NCI-H748 (cell line): Measurements from ENCODE around the gene DCHS2.
A peak's percentile ranks its signal among the peaks of the same experiment; 100 is the strongest.

ENCODE experiments used
- DNase-seq: peaks from one replicate; lab custom pipeline; 2025; ENCODE audit not compliant: unreplicated experiment; lab: John Stamatoyannopoulos, UW

Gene DCHS2

GRCh38 chr4:154490583-154491340 is 837 bp downstream of the DCHS2 start:
- peak; percentile 50 for DNase-seq

GRCh38 chr4:154490234-154490582 is 1.4 kb downstream of the DCHS2 start:
- no peak for DNase-seq

DNA sequence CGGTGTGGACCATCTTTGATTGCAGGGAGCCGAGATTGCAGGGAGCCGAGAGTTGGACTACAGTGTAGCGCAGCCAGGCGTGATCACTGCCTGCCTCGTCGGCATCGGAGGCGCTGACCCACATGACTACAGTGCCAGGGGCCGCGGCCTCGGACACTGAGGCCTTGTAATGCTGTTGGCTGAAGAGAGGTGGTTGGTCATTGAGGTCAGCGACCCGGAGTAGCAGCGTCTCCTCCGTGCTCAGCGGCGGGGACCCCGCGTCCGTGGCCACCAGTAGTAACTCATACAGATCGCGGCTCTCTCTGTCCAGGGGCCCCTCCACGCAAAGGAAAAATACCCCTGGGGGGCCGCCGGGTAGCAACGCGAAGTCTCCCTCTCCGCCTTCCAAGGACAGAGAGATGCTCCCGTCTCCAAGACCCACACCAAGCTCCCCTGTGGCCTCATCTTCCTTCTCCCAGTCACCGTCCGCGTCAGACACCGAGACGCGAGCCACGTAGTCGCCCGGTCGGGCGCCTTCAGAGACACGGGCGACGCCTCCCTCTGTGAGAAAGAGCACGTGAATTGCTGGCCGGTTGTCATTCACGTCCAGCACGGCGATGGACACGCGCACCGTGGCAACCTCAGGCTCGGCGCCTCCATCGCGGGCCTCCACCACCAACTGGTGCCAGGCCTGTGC is 1.9 kb downstream of the DCHS2 start:
- no peak for DNase-seq

DNA sequence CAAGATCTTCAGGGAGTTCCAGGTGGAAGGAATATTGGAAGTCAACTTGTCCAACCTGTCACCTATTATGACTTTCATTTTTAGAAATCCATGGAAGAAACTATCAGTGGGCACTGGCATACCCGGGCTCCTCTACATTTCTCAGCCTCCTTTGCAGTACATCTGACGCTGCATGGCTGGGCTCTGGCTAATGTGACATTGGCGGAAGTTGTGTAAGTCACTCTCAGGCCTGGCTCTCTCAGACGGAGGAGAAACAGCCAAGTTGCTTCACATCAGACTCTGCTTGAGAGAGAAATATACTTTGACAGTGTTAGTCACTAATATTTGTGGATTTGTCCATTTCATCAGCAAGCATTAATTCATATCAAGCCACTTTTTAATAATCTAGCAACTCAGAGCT is 4.5 kb downstream of the DCHS2 start:
- no peak for DNase-seq

DNA sequence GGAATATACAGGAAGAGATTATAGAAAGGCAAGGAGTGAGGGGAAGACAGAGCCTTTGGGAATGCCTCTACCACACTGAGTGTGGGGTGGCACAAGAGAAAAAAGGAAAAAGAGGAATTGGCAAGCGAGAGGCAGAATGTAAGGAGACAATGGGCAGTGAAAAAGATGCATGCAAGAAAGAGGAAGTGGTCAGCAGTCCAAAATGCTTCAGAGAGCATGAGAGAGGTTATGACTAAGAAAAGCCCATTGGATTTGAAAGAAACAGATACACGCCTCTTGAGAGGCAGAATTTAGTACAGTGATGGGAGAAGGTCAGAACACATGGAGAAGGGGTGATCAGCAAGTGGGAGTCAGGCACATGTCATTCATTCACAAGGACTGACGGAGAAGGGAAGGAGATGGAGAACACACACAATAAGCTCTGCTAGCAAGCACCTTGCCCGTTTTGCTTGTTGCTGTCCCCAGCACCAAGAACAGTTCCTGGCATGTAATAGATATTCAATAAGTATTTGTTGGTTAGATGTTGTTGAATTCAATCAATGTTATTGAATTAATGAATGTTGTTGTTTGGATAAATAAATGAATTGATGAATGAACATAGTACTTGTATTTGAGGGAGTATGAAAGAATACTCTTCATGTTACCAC is 6.3 kb downstream of the DCHS2 start:
- no peak for DNase-seq

GRCh38 chr4:154478547-154478946 is 13.1 kb downstream of the DCHS2 start:
- no peak for DNase-seq

DNA sequence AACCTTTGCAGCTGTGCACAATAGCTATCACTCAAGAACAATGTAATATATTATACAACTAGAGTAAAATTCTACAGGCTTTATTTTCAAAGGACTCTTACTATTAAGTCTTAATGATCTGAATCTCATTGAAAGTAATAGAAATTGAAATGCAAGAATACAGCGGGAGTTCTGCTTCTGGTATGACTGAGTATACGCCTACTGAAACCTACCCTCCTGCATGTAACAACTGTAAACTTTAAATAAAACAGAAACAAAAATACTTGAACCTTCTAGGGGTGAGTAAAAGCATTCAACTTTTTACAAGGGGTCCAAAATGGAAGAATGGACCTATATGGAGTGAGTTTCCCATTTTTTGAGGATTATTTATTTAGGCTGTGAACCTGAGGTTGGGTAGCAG is 13.5 kb downstream of the DCHS2 start:
- no peak for DNase-seq

DNA sequence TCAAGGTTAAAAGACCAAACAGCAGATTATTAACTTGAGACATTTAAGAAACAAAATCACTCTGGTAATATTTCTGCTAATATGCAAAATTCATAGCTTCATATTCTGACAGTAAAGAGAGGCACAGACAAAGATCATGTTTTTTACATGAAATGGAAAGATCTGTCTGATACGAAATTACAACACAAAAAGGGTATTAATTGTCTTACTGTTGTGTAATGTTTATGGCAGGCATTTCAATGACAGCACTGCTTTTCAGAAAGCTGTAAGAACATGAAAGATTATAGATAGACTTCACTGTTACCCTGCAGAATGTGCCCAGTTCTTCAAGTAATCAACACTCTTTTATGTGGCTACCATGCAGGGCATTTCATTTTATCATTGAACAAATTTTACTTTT is 15.4 kb downstream of the DCHS2 start:
- DNase-seq, result no peak

- no peak for DNase-seq
Observed at GRCh38 chr4:154475820-154476219, 15.8 kb downstream of the DCHS2 start.

- DNase-seq, result no peak
Observed at GRCh38 chr4:154473497-154473896, 18.1 kb downstream of the DCHS2 start.

- DNase-seq, result no peak
Observed at GRCh38 chr4:154472858-154473257, 18.7 kb downstream of the DCHS2 start.

GRCh38 chr4:154471526-154472331 is 19.9 kb downstream of the DCHS2 start:
- no peak for DNase-seq

DNA sequence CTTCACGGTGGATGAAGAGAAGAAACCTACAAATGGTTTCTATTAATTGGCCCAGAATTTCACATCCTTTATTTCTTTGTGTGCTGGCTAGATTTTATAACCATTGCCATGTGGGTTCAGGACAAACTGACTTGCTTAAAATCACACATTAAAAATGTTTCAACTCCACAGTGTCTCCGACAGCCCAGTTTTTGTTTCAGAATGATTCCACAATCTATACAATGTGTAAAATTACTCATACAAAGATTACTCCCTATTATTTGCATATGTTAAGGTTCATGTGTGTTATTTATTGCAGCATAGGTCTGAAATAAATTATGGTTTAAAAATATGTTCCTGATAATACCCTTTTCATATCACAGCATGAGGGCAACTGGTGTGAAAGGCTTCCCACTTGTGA is 20.6 kb downstream of the DCHS2 start:
- DNase-seq, result no peak

DNA sequence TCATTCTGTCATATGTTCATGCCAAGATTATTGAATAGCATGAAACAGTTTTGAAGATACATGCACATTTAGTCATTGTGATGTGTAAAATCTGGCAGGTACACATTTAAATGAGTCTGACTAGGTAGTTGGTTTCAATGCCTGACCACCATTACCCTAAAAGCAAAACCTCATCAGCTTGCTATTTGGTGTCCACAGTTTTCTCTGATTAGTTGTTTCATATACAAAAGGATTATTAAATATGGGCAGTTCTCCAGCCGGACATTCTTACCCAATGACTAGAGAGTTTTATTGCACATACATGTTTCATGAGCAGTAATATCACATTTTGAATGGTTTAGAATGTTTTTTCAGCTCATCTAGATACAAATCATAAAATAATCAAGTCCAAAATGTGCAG is 23.7 kb downstream of the DCHS2 start:
- DNase-seq, result no peak

- no peak for DNase-seq
Observed at GRCh38 chr4:154466336-154466735, 25.3 kb downstream of the DCHS2 start.

GRCh38 chr4:154465085-154465484 is 26.5 kb downstream of the DCHS2 start:
- DNase-seq, result no peak

- no peak for DNase-seq
Observed at GRCh38 chr4:154464654-154465053, 26.9 kb downstream of the DCHS2 start.

- no peak for DNase-seq
Observed at GRCh38 chr4:154462081-154462810, 29.4 kb downstream of the DCHS2 start.

DNA sequence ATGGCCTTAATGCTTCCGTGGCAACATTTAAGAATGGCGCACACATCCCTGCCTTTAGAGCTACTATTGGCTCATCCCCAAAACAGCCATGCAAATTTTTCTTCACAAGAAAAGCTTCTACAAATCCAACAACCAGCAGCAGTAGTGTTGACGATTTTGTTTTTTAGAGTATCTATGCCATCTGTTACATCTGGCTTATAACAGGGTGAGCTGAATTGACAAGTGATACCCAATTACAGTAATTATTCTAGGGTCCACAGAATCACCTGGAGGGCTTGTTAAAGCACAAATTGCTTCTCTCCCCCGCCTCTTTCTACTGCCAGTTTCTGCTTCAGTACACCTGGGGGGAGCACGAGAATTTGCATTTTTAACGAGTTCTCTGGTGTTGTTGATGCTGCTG is 34.1 kb downstream of the DCHS2 start:
- peak; percentile 81 for DNase-seq

GRCh38 chr4:154456889-154457288 is 34.7 kb downstream of the DCHS2 start:
- no peak for DNase-seq

DNA sequence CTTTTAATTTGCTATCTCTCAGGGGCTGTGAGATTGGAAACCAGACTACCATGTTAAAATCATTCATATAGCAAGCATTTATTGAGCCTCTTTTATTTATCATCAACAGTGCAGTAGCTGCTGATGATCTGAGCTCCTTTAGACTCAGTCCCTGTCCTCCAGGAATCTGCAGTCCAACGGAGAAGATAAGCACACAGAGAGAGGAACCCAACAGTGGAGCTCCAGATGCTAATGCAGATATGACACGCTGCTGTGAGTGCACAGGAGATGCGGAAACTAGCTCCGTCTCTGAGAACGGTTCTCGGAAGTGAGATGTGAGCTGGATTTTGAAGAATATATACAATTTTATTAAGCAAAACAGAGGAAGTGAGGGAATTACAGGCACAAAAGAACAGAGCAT is 35.4 kb downstream of the DCHS2 start:
- no peak for DNase-seq
